HG02763 (cell line): ENCODE results near the gene CRYGA.
"Not testable (repeated sequence)": the region's sequence is repeated elsewhere in the genome, so short reads cannot be mapped to it uniquely, and the experiment has no call there.

Source experiments
- ATAC-seq: cut with Tn5 transposase; IDR thresholded peaks from one replicate; pipeline ENCODE4 v1.9.1; 2021; ENCODE audit warnings: mild to moderate bottlenecking, moderate library complexity; ENCODE audit not compliant: unreplicated experiment

Gene CRYGA

DNA sequence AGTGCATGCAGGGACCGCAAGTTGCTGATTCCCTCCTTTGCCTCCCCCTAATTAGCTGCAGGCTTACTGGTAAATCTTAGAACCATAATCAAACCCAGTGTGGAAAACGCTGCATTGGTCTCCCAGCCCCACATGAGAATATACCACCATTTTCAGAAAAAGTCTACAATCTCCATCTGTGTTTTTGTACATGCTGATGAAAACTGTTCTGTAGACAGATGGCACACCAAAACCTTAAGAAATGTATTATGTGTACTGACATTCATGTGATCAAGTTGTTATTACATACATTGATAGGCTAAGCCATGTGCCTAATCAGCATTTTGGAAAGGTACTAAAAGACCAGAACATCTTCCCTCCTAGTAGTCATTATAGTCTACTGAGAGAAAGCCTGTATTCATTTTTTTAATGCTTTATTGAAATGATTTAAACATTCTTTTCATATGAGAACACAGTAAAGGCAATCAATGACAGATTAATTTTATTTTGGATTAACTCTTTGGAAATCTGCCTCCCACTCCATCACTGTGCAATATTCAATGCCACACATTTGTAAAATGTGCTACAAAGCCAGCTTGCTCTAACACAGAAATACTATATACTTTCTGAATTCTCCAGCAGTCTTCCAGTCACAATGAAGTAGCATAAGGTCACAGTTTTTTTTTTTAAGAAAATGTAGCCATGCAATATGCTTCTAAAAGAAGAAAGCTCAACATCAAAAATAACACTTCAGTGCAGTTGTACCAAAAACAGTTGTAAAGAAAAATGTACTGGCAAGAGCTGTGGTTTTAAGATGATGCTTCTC lies 1.8 kb upstream of the CRYGA start:
- ATAC-seq, result no peak

DNA sequence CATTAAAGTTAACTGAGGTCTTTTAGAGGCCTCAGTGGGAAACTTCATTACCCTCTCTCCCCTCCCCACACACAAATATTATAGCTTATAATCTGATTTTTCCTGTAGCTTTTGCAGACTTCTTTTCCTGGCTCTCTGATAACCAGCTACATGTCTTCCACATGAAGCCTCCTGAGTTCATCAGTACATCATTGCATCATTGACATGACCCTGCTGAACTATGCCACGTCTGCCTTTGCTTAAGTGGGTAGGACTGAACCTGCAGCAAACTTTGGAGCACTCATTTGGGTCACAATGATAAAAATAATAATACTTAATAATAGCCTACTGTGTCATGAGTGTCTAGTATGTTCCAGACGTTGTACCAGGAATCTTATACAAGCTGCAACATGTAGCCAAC lies 7.0 kb downstream of the CRYGA start:
- no peak for ATAC-seq

DNA sequence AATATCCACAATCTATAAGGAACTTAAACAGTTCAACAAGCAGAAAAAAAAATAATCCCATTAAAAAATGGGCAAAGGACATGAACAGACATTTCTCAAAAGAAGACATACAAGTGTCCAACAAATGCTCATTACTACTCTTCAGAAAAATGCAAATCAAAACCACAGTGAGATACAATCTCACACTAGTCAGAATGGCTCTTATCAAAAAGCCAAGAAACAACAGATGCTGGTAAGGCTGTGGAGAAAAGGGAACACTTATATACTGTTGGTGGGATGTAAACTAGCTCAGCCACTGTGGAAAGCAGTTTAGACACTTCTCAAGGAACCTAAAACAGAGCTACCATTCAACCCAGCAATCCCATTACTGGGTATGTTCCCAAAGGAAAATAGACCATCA lies 10.2 kb downstream of the CRYGA start:
- no peak for ATAC-seq

DNA sequence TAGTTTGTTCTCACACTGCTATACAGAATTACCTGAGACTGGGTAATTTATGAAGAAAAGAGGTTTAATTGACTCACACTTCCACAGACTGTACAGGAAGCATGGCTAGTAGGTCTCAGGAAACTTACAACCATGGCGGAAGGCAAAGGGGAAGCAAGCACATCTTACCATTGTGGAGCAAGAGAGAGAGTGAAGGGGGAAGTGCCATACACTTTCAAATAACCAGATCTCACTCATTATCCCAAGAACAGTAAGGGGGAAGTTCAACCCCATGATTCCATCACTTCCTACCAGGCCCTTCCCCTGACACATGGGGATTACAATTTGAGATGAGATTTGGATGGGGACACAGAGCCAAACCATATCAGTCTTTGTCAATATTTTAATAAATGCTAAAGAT lies 12.4 kb downstream of the CRYGA start:
- ATAC-seq, result no peak

DNA sequence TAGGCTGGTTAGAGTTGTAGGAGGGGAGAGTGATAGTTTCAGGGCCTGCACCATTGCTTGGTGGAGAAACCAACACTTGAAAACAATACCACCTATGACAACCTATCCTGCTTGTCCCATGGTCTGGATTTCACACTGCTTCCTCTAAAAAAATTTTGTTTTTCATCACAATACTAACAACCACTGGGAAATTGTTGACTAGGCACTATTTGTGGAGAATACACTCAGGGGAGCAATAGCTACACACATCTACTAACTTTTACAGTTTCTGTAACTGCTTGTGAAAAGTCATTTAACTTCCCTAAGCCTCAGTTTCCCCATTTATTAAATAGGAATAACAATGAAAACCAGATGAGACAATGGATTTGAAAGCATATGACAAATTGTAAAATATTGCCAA lies 13.3 kb downstream of the CRYGA start:
- ATAC-seq, result no peak

DNA sequence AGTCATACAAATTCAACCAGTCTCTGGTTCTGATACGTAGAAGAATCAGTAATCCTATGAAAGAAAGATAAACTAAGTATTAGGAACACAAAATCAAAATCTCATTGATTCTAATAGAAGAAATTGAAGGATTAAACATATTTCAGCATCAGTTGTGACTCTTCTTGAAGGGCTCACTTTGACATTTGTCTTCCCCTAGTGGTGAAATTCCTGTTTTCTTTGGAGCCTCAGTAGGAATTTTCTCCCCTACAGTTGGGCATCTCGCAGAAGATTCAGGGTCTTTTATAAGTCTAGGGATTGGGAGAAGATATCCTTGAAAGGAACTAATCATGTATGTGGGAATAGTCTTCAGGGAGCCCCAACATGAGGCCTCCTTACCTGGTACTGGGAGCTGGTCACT lies 14.6 kb downstream of the CRYGA start:
- no peak for ATAC-seq

DNA sequence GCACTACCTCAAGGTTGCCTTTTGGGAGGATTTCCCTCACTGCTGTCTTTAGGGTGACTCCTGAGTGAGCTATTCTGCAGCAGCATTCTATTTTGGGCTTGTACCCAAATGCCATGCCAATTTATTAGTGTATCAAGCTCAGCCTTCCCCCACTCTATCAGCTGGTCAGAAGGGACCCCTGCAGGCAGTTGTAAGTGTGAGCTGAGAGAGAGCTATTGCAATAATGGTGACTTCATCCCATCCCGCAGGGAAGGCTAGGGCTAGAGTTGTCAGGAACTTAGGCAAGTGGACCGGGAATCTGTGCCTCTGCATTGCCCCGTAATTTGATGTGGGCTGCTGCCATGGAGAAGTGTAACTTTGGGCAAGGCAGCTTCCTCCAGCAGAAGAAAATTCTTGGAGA lies 15.6 kb downstream of the CRYGA start:
- ATAC-seq, result no peak

DNA sequence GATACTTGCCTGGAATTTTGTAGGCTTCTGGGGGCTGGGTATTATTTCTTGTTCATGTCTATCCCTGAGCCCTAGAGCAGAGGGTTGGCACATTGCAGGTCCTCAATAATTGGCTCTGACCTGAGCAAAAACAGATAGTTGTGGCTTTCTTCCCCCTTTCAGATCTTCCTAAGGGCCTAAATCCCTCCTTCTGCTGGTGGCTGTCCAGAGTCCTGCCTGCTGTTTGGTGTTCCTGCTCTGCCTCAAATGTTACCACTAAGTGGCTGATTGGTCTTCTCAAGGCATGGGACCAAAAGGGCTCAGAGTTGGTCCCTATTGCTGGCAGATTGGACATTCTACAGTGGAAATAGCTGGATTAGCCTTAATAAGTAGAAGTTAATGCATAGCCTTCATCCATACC lies 16.4 kb downstream of the CRYGA start:
- ATAC-seq, result no peak

DNA sequence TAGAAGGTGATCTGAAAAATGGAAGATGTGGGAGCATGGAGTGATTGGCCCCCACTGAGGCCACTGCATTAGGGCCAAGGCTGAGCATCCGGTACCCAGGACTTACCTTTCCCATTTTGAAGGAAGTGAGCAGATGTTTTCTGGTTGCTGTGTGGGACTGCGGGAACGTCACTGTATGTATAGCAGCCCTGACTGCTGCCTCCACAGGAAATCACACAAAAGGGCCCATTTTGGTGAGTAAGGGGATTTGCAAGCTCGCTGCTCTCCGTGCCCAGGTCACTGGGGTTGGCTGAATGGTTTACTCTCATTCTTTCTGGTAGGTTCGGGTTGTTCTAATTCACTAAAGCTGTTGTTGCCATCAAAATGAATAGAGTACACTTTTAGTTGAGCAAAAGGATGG lies 17.4 kb downstream of the CRYGA start, which contains the start of gene CRYGB:
Gene CRYGB, minus strand, starts transcription at position 153 of the 400 bp plus-strand sequence. Its CDS starts 38 bp downstream, at position 115.
- no peak for ATAC-seq

DNA sequence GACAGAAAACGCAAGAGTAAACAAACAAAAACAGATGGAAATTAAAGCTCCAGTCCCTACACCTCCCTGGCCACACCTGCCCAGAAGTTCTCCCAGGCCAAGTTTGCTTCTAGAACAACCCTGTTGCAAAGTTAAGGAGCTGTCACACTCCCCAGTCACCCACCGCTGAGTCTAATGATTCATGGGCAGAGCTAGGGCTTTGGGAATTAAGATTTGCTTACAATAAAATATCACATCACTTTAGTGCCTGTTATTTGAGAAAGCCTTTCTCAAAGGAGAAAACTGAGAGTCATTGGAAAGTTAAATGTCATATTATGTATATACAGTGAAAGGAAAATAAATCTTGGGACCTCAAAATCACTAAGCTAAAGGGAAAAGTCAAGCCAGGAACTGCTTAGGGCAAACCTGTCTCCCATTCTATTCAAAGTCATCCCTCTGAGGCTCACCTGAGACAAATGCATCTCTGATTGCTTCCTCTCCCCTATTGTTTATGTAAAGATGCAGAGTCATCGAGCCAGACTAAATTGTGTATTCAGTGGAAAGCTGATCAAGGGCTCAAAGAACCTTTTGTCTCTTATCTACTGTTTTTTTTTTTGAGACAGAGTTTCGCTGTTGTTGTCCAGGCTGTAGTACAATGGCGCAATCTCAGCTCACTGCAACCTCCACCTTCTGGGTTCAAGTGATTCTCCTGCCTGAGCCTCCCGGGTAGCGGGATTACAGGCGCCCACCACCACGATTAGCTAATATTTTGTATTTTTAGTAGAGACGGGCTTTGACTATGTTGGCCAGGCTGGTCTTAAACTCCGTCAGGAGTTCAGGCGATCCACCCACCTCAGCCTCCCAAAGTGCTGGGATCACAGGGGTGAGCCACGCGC lies 20.2 kb downstream of the CRYGA start:
- no peak for ATAC-seq

DNA sequence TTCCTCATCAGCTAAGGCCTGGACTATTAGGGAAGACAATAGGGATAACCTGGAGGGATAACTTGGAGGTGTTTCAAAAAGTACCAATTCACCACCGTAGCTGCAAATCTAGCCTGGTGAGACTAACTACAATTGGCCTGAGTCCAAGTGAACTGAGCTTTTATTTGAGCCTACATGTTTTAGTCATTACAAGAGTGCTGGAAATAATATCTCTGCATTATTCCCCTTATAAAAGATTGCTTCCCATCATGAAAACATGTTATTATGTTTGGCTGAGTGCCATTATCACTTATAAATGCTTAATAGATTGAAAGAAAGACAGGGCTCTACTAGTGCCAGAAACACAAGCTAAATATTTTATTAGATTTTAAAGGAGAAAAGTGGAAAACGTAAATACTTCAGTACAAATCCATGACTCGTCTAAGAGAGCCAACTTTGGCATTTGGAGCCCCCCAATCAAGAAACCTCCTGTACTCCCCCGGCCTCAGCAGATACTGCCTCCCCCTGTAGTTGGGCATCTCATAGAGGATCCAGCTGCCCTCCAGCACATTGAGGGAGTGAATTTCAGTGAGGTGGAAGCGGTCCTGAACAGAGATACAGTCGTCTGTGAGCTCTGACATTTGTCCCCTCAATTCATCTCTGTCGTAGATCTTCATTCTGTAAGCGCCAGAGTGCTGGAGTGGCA lies 21.0 kb downstream of the CRYGA start:
- no peak for ATAC-seq

DNA sequence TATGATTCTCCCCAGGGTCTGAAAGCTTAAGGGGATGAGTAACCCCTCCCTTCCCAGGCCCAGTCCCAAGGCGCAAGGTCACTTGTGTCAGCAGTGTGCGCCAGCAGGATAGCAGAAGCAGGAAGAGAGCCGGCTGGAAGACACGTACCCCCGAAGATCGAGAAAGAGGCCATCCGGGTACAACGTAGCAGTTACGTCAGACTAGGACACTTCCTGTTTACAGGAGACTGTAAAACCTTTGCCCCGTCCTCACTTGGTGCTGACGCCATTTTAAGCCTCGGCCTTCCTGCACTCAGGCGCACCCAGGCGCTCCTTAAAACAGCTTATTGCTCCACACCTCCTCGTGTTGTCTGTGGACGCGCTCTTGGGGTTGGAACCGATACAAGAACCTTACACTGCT lies 23.9 kb downstream of the CRYGA start:
- ATAC-seq, result no peak

DNA sequence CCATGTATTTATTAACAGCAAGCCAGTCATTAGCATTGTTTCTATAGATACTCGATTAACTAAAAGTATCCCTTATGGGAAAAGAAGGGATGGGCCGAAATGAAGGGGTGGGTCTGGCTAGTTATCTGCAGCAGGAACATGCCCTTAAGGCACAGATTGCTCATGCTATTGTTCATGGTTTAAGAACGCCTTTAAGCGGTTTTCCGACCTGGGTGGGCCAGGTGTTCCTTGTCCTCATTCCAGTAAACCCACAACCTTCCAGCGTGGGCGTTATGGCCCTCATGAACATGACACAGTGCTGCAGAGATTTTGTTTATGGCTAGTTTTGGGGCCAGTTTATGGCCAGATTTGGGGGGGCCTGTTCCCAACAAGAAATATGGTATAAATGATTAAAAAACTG lies 25.1 kb downstream of the CRYGA start:
- not testable (repeated sequence) for ATAC-seq

DNA sequence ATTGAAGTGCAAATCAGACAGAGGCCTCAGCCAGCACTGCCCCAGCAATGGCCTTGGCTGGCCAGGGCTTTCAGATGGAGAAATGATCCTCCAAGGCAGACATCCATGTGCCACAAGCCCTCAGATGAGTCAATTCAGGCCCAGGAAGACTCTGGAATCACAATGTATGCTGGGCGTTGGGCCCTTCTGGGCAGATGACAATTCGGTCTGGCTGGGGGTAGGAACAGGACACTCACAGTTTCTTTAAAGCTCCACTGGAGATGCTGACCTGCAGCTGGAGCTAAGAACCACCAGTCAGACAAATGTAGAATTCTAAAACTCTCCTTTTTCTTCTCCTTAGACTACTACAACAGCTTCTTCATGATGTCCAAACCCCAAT lies 26.7 kb downstream of the CRYGA start:
- no peak for ATAC-seq

DNA sequence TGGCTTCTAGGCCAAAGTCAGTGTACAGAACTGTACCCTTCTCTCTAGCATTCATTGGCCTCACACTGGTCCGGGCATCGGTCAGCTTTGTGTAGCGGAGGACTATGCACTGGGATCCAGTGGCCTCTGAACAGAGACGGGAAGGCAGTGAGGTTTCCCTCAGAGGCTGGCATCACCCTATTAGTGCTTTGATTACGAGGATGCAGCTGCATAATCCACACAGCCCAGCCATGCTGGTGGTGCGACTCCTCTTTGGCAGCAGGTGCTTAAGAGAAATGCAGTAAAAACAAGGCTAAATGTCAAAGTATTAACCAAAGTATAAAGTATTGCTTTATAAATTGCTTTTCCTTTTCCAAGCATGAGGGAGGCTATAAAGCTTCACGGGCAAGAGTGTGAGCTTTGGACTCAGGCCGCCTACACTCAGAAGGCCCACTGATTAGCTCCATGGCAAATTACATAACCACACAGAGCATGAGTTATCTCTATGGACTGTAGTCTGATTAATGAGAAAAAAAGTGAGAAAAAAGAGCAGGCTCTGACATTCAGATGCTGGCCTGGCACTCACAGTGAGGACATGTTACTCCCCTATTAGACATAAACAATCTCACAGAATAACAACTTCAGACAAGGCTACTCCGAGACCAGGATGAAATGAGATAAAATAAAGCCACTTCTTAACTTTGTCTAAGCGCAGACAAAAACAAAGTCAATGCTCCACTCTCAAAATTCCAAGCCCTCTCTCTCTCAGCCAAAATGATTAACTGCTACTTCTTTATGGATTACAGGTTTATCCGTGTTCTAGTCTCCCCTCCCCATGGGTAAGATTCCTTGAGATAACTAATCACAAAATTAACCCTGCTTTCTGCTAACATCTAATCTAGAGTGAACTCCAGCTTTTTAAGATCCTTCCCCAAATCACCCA lies 27.3 kb downstream of the CRYGA start:
- ATAC-seq, result no peak

DNA sequence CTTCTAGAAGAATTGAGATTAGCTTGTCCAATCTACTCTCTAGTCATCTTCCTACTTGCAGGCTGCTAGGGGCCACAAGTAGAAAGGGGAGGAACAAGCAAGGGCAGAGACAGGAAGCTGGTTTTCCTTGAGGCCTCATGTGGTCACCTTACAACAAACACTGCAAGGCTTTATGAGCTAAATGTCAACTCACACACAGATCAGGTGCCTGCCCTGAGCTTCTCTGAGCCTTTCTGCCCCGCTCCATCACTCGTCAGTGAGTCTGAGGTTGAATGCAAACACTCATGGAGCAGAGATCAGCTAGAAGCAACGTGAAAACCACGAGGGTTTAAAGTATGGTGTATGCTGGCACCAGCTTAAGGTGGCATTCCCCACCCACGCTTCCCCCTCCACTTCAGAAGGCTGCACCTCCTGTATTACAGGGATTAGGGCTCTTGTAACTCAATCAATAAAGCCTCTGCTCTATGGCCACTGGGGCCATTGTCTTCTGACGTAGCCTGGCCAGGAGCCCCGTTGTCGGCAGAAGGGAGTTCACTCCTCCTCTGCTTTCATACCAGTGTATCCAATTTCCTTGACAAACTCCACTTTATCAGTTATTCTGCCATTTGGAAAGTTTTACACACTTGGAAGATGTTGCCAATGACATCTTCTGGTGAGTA lies 28.3 kb downstream of the CRYGA start:
- ATAC-seq, result no peak

DNA sequence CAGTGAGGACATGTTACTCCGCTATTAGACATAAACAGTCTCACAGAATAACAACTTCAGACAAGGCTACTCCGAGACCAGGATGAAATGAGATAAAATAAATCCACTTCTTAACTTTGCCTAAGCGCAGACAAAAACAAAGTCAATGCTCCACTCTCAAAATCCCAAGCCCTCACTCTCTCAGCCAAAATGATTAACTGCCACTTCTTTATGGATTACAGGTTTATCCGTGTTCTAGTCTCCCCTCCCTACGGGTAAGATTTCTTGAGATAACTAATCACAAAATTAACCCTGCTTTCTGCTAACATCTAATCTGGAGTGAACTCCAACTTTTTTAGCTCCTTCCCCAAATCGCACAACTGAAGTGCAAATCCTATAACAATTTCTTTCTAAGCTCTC lies 32.7 kb downstream of the CRYGA start:
- no peak for ATAC-seq

DNA sequence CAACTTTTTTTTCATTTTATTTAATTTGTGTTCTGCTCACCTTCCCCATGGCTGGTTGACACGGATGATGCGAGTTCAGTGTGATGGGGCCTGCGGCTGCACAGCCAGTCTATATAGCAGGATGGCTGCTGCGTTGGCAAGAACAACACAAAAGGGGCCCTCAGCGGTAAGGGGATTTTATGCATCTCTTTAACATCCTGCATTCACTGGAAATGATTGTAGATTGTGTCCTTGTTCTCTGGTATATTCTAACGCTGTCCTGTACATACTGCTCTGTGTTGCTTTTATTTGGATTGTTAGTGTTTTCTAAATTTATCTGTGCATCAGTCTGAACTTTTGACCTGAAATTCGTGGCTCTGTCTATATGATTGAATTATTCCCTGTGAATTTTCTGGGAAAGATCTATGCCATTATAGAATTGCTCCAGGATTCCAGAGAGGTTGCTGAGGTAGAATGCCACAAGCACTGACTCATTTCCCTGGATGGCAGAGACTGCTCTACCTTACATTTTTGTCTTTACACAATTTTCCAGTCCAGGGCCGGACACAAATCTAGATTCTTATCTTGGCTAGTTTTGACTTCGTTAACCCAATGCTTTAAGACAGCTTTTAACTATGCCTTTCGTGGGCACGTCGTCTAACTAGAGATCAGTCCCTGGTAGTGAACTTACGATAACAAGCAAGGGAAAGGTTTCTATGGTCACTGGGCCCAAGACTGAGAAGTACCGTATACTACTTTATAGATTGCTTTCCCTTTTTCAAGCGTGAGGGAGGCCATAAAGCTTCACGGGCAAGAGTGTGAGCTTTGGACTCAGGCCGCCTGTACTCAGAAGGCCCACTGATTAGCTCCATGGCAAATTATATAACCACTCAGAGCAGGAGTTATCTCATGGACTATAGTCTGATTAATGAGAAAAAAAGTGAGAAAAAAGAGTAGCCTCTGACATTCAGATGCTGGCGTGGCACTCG lies 33.4 kb downstream of the CRYGA start, which contains the start of gene CRYGC:
Gene CRYGC, minus strand, starts transcription at position 85 of the 968 bp plus-strand sequence. Its CDS starts 36 bp downstream, at position 49.
- ATAC-seq, result no peak

DNA sequence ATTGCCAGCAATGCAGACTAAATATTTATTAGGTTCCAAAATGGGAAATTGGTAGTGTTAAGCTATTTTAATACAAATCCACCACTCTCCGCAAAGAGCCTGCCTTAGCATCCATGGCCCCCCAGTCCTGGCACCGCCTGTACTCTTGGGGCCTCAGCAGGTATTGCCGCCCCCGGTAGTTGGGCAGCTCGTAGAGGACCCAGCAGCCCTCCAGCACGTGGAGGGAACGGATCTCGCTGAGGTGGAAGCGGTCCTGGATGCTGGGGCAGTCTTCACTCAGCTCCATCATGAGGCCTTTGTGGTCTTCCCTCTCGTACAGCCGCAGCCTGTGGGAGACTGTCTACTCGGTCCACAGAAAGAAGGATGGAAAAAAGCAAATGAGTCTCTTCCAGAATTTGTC lies 35.3 kb downstream of the CRYGA start:
- ATAC-seq, result no peak
